IPS-15b (cell line): ENCODE results near the gene ALLC.

Source experiments
- H3K27me3 ChIP-seq: one replicate; pipeline ENCODE4 v1.6.1; 2013; ENCODE audit warnings: low read length; ENCODE audit not compliant: control insufficient read depth, insufficient read depth
- H3K36me3 ChIP-seq: one replicate; pipeline ENCODE4 v1.6.1; 2013; ENCODE audit warnings: low read length; ENCODE audit not compliant: control insufficient read depth, insufficient read depth
- H3K4me1 ChIP-seq: one replicate; pipeline ENCODE4 v1.6.1; 2013; ENCODE audit warnings: mild to moderate bottlenecking, low read length; ENCODE audit not compliant: control insufficient read depth, insufficient read depth
- H3K4me3 ChIP-seq: one replicate; pipeline ENCODE4 v1.5.1; 2013; ENCODE audit warnings: low read depth, low read length
- H3K9ac ChIP-seq: one replicate; pipeline ENCODE4 v1.6.1; 2013; ENCODE audit warnings: low read depth, mild to moderate bottlenecking, low read length
- H3K9me3 ChIP-seq: one replicate; pipeline ENCODE4 v1.6.1; 2013; ENCODE audit warnings: mild to moderate bottlenecking, low read length; ENCODE audit not compliant: control insufficient read depth, insufficient read depth

ALLC gene

DNA sequence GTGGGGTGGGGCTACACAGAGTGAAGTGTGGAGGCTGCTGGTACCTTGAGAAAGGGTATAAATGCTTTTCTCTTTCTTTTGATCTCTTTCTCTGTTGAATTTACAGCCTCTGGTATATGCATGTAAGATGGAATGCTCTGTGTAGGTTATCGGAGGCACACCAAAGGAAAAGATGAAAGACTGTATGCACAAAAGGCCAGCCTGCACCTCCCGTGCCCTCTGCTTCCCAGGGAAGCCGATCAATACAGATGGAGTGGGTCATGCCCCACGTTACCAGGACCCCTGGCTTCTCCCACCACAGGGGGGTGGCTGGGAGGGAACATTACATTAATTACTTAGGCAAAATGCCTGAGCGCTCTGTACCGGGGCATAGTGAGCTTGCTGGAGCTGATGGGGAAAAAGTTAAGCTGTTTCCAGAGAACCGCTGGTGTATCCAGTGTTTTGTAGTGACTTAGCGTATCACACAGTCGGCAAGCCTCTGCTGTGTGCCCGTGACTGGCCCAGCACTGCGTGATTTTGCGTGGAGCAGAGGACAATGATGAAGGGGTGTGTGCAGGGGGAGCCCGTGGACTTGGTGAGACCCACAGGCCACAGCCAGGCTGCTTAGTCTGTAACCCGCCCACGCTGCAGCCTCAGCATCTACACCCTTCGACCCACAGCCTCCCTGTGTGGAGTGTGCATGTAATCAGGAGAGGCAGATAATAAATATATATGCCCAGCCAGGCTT is 8.0 kb downstream of the ALLC start:
- H3K36me3 ChIP-seq = no peaks in the 10 kb centered on the region
- H3K9me3 ChIP-seq = no peaks in the 10 kb centered on the region
- H3K9ac ChIP-seq = no peak overlapping the region
- H3K4me3 ChIP-seq = no peak overlapping the region
- no peaks in the 10 kb centered on the region for H3K4me1 ChIP-seq
- no peaks in the 10 kb centered on the region for H3K27me3 ChIP-seq

GRCh38 chr2:3666613-3666975 is 8.6 kb downstream of the ALLC start:
- Histone ChIP-seq H3K4me3 (no peak overlapping the region), H3K9me3 (no peaks in the 10 kb centered on the region), H3K36me3 (no peaks in the 10 kb centered on the region), H3K27me3 (no peaks in the 10 kb centered on the region), H3K4me1 (no peaks in the 10 kb centered on the region), H3K9ac (no peak overlapping the region)

DNA sequence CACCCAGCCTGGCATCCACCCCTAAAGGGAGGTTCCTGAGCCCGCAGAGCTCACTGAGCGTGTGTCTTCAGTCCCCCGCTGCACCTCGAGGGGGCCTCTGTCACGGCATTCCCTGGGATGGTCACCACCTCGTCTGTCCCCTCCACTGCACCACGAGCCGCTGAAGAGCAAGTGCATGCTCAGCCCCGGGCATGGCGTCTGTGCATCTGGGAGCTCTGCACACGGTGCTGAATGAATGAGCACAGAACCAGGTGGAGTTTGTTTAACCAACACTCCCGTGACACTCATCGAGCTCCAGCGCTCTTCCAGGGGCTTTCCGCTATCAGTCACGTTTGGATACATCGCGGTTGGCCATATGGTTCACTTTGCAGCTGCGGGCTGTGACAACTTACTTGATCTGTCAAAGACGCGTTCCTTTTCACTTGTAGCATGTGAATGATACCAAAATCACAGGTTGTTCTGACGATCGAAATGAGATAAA is 9.2 kb downstream of the ALLC start:
- Histone ChIP-seq H3K36me3 (no peaks in the 10 kb centered on the region), H3K9ac (no peak overlapping the region), H3K9me3 (no peaks in the 10 kb centered on the region), H3K4me3 (no peak overlapping the region), H3K27me3 (no peaks in the 10 kb centered on the region), H3K4me1 (no peaks in the 10 kb centered on the region)

- H3K4me3 ChIP-seq = no peak overlapping the region
- no peaks in the 10 kb centered on the region for H3K4me1 ChIP-seq
- H3K27me3 ChIP-seq = no peaks in the 10 kb centered on the region
- H3K36me3 ChIP-seq = no peaks in the 10 kb centered on the region
- H3K9ac ChIP-seq = no peak overlapping the region
- H3K9me3 ChIP-seq = no peaks in the 10 kb centered on the region
Observed at GRCh38 chr2:3669656-3670055, 11.7 kb downstream of the ALLC start.

DNA sequence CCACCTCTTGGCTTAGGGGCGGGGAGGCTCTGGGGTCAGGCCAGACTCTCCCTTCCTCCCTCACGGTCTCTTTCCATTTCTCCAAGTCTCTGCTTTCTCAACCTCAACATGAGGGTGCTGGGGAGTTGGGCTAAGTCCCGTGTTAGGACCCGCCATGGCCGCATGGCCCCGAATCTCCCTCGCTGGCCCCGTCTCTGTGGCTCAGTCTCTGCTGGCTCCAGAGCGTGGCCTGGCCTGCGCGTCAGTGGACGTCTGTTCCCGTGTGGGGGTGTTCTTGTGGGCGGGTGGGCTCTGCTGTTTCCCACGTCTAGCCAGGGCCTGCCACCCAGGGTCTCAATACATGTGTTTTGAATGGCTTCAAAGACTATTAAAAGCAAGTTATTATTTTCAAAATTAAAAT is 12.4 kb downstream of the ALLC start:
- H3K4me1 ChIP-seq = no peaks in the 10 kb centered on the region
- H3K9me3 ChIP-seq = no peaks in the 10 kb centered on the region
- H3K4me3 ChIP-seq = no peak overlapping the region
- H3K27me3 ChIP-seq = no peaks in the 10 kb centered on the region
- H3K9ac ChIP-seq = no peak overlapping the region
- H3K36me3 ChIP-seq = no peaks in the 10 kb centered on the region

GRCh38 chr2:3670941-3671340 is 12.9 kb downstream of the ALLC start:
- H3K9ac ChIP-seq = no peak overlapping the region
- H3K9me3 ChIP-seq = no peaks in the 10 kb centered on the region
- H3K4me3 ChIP-seq = no peak overlapping the region
- no peaks in the 10 kb centered on the region for H3K36me3 ChIP-seq
- H3K4me1 ChIP-seq = no peaks in the 10 kb centered on the region
- H3K27me3 ChIP-seq = no peaks in the 10 kb centered on the region

GRCh38 chr2:3672861-3673678 is 15.1 kb downstream of the ALLC start:
- Histone ChIP-seq H3K4me3 (no peak overlapping the region), H3K36me3 (no peaks in the 10 kb centered on the region), H3K27me3 (no peaks in the 10 kb centered on the region), H3K9ac (no peak overlapping the region), H3K4me1 (no peaks in the 10 kb centered on the region), H3K9me3 (no peaks in the 10 kb centered on the region)

- no peaks in the 10 kb centered on the region for H3K36me3 ChIP-seq
- no peaks in the 10 kb centered on the region for H3K9me3 ChIP-seq
- no peaks in the 10 kb centered on the region for H3K27me3 ChIP-seq
- no peak overlapping the region for H3K9ac ChIP-seq
- no peak overlapping the region for H3K4me3 ChIP-seq
- H3K4me1 ChIP-seq = no peaks in the 10 kb centered on the region
Observed at GRCh38 chr2:3674066-3674845, 16.3 kb downstream of the ALLC start.

GRCh38 chr2:3675687-3676086 is 17.7 kb downstream of the ALLC start:
- Histone ChIP-seq H3K4me1 (no peaks in the 10 kb centered on the region), H3K9me3 (no peaks in the 10 kb centered on the region), H3K27me3 (no peaks in the 10 kb centered on the region), H3K9ac (no peak overlapping the region), H3K36me3 (no peaks in the 10 kb centered on the region), H3K4me3 (no peak overlapping the region)

DNA sequence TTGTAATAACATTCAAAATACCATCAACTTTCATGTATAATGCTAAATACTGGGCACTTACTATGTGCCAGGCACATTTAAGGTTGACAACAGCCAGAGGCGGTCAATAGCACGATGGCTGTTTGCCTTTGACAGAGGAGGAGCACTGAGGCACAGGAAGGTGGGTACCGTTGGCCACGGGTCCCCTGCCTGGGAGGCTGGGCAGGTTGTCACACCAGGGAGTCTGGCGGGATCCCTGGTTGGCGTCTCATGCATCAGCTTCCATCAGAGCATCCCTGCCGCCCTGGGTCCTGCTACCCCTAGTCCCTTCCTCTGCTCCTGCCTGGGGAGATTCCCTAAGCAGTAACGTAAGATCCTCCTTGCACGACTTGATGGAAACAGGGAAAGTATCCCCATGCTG is 19.4 kb downstream of the ALLC start:
- H3K9ac ChIP-seq = no peak overlapping the region
- H3K4me1 ChIP-seq = no peaks in the 10 kb centered on the region
- H3K4me3 ChIP-seq = no peak overlapping the region
- no peaks in the 10 kb centered on the region for H3K9me3 ChIP-seq
- H3K27me3 ChIP-seq = no peaks in the 10 kb centered on the region
- H3K36me3 ChIP-seq = no peaks in the 10 kb centered on the region

GRCh38 chr2:3678212-3678611 is 20.2 kb downstream of the ALLC start:
- Histone ChIP-seq H3K4me3 (no peak overlapping the region), H3K27me3 (no peaks in the 10 kb centered on the region)

More at GRCh38 chr2:3678212-3678611, 20.2 kb downstream of the ALLC start:
- Histone ChIP-seq H3K36me3 (no peaks in the 10 kb centered on the region), H3K9ac (no peak overlapping the region), H3K9me3 (no peaks in the 10 kb centered on the region), H3K4me1 (no peaks in the 10 kb centered on the region)
